GM21825 (cell line): ENCODE data around the gene CST4.
"Not testable (repeated sequence)": the region's sequence is repeated elsewhere in the genome, so short reads cannot be mapped to it uniquely, and the experiment has no call there.

Source experiments
- ATAC-seq: cut with Tn5 transposase; IDR thresholded peaks from one replicate; pipeline ENCODE4 v1.9.1; 2021; ENCODE audit warnings: mild to moderate bottlenecking, moderate library complexity; ENCODE audit not compliant: unreplicated experiment

Gene CST4, protein sequence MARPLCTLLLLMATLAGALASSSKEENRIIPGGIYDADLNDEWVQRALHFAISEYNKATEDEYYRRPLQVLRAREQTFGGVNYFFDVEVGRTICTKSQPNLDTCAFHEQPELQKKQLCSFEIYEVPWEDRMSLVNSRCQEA

DNA sequence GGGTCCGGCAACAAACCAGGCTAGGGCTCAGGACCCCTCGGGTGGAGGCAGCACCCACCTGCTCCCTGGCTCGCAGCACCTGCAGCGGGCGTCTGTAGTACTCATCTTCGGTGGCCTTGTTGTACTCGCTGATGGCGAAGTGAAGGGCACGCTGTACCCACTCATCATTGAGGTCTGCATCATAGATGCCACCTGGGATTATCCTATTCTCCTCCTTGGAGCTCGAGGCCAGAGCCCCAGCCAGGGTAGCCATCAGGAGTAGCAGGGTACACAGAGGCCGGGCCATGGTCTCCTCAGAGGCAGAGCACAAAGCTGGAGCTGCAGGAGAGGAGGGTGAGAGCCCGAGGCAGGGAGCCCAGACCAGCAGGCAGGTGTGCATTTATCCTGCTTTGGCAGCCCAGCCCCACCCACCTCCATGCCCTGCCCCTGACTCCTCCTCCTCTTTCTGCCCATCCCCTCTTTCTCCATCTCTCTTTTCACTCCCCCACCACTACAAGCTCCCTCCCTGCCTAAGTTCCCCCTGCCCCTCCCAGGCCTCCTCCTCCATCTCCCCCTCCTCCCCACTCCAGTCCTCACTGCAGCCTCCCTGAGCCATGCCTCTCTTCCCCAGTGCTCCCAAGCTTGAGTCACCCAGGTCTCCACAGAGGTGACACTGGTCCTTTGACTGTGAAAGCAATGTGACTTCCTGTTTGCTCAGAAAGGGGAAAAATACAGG lies at the start of gene CST4:
Gene CST4 (minus strand): TSS at position 355 of the 715 bp plus-strand sequence. CDS start 69 bp downstream, at position 286.
- not testable (repeated sequence) for ATAC-seq

DNA sequence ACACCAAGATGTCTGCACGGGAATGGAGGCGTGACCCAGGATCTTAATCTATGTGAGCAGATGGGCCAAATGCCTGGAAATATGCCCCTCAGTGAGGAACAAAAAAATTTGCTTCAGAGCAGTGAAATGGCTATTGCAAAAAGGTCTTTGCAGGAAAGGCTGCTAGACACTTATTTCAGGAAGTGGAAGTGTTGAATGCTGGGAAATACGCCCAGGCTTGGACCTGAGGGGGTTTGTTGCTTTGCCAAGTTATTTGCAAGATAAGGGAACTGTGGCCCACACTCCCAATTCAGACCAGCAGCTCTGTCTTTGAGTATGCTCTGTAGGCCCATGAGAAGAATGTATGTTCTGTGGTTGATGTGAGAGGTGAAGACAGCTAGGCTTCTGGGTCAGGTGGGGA lies 46.6 kb upstream of the CST4 start:
- ATAC-seq: not testable (repeated sequence)

DNA sequence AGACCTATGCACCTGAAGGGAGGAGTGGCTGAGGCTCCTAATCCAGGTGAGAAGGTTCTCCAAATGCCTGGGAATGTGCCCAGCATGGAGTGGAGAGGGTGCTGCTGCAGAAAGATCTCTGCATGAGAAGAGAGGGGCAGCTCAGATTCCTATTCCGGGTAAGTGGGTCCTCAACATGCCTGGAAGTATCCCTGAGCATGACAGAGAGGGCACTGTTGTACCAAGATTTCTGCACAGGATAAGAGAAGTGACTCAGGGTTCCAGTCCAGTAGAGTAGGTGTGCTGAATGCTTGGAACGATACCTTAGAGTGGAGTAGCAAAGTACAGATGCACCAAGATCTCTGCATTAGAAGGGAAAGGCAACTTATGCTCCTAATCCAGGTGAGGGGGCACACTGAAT lies 46.1 kb upstream of the CST4 start:
- not testable (repeated sequence) for ATAC-seq

DNA sequence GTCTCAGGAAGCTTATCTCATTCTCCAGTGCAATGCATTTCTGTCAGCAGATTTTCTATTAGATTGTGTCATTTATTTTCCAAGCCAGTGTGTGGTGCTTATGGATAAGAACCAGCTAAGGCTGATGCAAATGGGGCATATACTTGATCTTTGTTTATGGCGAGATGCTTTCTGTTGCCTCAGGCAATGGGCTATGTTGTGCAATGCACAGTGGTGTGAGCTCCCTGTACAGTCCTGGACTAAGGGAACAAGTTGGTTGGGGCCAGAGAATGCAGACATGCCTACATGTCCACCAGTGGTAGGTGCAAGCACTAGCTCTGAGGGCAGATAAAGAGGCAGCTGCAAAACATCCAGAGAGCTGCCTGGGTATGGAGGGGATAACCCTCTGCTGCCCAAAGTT lies 45.6 kb upstream of the CST4 start:
- ATAC-seq: not testable (repeated sequence)

DNA sequence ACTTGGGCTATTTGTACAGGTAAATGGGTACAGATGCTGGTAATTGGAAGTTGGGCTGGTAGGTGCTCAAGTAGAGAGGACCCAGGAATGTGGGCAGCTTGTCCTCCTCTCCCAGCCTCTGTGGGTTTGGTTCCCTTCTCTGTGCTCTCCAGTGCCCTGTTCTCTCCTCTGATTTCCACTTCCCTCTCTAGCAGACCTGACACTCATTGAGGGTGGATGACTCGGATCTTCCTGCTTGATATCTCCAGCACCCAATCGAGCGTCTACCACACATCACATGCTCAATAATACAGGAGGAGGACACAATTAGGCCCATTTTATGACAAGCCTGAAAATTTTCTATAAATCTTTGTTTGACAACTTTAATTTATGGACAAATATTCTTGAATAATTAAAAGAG lies 38.2 kb upstream of the CST4 start:
- ATAC-seq: no peak

DNA sequence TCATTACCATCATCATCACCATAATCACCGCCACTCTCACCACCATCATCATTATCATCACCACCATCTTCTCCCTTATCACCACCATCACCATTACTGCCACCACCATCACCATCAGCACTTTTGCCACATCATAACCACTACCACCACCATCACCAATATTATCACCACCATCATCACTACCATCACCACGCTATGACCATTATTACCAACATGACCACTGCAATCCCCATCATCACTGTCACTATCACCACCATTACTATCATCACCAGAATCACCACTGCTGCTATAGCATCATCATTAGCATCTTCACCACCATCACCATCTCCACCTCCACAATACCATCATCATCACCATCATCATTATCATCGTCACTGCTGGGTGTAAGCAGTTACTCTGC lies 36.3 kb upstream of the CST4 start:
- ATAC-seq: no peak

DNA sequence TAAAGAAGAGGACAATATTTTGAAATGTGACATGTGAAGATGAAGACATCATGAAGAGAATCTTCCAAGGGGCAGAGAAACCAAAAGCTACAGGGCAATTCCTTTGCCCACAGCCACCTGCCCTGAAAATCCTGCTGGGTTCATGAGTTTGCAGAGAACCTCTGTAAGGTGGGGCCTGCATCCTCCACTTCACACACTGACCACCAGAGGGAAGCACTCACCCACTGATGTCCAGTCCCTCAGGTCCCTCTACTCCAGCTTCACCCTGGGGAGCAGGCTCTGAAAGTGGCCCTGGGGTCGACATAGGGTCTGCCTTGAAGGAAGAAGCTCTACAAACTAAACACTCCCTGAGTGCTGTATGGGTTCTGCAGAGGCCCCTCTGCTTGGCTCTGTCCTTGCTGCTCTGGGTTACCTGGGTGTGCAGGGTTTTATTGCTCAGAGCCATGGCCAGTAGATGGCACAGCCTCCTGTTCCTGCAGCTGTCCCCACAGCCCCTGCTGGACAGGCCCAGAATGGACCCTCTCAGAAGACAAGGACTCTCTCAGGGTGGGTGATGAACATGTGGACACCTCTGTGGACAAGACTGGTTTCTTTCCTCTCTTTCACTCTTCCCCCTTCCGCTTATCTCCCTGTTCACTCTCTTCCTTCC lies 34.9 kb upstream of the CST4 start:
- not testable (repeated sequence) for ATAC-seq

DNA sequence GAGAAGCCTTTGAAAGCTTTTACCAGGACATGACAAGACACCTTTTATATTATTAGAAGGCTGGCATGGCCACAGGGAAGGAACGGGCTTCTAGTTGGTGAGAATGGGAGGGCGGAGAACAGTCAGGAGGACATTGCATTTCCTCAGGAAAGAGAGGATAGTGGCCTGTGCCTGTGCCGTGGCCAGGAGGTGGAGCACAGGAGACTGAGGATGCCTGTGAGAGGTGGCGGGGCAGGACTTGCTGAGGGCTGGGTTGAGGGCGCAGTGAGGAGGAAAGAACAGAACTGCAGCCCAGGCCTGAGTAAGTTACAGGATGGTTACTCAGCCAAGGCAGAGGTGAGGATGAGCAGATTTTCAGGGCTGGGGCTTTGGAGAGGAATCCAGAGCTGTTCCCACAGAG lies 34.0 kb upstream of the CST4 start:
- ATAC-seq: not testable (repeated sequence)

DNA sequence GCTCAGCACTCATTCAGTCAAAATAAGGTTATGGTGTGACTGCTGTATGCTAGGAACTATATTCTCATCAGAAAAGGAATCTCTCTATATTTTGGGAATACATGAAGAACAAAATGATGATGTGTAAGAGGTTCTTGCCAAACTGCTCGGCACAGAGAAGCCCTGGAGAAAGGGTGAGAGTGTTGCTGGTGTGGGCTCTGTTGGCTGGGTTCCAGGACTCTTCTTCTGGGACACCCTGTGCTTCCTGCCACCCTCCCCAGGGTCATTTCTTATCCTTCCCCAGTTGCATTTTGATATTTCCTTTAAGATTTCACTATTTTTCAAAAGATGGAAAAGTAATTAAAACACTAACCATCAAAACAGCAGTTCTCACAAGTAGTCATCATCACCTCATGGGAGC lies 33.1 kb upstream of the CST4 start:
- ATAC-seq: no peak

DNA sequence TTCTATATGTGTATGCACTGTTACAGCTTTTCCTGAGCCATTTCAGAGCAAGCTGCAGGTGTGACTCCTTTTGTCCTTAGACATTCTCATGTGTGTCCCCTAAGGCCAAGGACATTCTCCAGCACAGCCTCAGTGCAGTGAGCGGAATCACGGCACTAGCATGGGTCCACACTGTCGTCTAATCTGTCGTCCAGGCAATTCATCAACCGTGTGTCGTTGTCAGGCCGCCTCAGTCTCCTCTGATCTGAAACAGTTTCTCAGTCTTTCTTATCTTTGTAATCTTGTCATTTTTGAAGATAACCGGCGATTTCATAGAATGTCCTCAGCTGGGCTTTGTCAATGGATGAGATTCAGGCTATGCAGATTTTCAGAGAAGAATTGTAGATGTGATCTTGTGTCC lies 30.5 kb upstream of the CST4 start:
- not testable (repeated sequence) for ATAC-seq

DNA sequence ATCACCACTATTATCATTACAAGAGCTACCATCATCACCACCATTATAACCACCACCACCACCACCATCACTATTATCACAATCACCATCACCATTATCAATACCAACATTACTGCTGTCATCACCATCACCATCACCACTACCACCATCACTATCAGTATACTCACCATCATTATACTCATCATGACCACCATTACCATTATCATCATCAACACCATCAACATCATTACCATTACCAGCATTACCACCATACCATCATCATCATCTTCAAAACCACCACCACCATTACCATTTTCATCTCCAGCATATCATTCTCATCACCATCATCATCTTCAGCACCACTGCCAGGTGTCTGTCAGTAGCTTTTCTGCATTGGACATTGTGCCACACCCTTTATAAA lies 22.9 kb upstream of the CST4 start:
- not testable (repeated sequence) for ATAC-seq

DNA sequence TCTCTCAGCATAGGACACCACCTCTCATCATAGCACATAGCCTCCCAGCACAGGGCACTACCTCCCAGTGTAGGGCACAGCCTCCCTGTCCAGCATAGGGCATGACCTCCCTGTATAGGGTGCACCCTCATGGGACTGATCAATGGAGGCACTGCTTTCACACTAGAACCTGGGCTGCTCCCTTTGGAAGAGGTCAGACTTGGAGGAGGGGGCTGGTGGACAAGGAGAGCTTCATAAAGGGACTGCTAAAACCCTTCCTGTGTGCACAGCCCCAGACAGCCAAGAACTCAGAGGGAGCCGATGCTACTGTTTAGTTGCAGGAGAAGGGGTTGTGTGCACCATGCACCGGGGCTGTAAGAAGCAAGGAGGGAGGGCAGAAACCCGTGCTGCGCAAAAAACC lies 21.9 kb upstream of the CST4 start:
- ATAC-seq: no peak

DNA sequence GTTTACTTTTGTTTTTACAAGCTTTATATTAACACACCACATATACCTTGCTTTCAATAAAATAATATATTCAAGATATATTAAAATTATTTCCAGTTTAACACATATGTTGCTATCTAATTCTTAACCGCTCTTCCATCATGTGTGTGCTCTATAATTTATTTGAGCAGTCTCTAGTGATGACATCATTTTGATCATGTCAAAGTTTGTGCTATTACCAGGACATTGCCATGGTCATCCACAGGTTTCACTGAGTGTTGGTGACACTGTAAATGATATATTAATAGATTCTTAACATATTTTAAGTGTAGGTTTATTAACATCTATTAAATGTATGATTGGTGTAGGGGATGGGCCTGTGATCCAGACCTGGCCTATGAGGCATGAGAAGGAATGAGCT lies 17.1 kb upstream of the CST4 start:
- ATAC-seq: no peak

DNA sequence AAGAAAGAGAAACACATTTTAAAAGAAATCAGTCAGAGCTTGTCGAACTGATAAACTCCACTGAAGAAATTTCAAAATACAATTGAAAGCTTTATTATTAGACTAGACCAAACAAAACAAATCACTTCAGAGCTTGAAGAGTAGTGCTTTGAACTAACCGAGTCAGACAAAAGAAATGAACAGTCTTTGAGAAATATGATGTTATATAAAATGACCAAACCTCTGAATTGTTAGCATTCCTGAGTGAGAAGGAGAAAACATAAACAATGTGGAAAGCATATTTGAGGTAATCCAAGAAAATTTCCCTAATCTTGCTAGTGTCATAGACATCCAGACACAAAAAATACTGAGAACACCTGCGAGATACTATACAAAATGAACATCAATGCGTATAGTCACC lies 13.2 kb upstream of the CST4 start:
- no peak for ATAC-seq

DNA sequence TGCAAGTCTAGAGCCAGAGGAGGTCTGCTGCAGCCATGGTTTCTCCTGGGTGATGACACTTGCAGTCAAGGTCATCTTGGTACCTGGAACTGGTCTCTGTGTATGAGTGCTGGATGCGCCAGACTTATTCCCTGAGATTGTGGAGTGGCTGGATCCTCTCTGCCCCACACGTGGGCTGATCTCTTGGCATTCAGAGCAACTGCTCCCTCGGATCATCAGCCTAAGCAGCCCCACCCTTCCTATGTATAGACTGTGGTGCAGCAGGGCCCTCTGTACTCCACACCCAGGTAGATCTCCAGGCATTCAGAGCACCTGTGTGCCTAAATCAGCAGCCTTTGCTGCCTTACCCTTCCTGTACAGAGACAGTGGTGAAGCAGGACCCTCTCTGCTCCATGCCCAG lies 12.1 kb upstream of the CST4 start:
- ATAC-seq: no peak

DNA sequence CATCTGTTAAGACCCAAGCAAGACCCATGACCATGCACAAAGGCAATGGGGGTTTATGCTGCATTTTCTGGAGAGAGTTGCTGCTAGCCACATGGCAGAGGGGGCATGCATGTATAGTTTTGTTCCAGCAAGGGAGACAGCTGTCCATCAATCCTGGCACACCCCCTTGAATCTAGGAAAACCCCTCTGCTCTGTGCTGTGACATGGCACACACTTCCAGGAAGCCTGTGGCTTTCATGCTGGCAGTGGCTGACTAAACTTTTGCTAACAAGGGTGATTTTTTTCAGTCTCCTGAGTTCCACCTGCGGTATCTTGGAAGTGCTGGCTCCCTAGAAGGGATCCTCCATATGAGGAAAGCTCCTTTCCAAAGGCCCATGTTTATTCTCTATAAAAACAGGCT lies 9.1 kb upstream of the CST4 start:
- no peak for ATAC-seq

DNA sequence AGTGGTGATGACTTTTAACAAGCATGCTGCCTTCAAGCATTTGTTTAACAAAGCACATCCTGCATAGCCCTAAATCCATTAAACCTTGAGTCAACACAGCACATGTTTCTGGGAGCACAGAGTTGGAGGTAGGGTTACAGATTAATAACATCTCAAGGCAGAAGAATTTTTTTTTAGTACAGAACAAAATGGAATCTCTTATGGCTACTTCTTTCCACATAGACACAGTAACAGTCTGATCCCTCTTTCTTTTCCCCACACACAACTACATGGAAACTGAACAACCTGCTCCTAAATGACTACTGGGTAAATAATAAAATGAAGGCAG lies 6.2 kb upstream of the CST4 start:
- ATAC-seq: not testable (repeated sequence)

DNA sequence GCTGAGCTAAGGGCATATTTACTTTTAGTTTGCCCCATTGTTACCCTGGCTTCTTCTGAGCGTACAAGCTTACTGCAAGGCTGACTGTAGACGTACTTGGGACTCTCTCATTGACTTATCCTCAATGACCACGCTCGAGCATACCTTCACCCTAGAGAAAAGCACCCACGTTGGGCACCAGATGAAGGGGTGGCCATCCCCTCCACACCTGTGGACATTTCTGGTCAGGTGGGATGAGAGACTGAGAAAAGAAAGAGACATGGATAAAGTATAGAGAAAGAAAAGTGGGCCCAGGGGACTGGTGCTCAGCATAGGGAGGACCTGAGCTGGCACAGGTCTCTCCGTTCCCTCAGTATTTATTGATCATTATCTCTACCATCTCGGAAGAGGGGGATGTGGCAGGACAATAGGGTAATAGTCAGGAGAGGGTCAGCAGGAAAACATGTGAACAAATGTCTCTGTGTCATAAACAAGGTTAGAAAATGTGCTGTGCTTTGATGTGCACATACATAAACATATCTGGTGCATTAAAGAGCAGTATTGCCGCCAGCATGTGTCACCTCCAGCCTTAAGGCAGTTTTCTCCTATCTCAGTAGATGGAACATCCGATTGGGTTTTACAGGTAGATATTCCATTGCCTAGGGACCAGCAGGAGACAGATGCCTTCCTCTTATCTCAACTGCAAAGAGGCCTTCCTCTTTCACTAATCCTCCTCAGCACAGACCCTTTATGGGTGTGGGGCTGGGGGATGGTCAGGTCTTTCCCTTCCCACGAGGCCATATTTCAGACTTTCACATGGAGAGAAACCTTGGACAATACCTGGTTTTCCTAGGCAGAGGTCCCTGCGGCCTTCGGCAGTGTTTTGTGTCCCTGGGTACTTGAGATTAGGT lies 5.6 kb upstream of the CST4 start:
- not testable (repeated sequence) for ATAC-seq

DNA sequence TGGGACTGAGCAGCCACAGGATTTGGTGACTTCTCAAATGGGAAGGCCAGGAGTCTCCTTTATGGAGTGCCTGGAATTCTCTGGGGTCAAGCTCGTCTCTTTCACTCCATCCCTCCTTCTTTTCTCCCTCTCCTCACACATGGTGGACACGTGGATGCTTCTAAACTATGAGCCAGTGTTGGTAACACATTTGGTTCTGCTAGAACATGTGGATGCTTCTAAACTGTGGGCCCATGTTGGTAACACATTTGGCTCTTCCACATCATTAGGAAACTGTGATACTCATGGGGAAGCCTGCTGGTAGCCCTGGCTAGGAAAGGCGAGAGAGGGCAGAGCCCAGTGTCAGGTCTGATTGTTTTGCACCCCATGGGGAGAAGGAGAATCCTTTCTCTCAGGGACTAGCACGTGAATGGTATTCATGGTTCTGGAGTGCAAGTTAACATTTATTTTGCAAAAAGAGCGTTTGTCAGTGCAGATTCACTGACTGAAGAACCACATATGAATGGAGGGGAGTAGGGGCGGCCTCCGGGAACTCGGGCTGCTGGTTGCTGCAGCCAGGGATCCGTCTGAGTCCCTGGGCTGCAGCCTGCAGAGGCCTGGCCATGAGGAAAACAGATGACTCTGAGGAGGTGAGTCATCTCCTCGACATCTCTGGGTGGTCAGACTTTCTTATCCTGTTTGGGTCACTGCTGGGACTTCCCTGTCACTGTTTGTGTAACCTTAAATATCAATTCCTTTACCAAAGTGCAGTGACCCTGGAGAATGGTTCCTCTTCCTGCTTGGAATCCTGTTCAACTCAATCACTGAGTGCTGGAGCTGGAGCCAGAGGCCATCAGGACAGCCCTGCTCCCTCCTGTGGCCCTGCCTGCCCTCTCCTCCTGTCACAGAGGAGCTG lies 4.1 kb upstream of the CST4 start:
- not testable (repeated sequence) for ATAC-seq

DNA sequence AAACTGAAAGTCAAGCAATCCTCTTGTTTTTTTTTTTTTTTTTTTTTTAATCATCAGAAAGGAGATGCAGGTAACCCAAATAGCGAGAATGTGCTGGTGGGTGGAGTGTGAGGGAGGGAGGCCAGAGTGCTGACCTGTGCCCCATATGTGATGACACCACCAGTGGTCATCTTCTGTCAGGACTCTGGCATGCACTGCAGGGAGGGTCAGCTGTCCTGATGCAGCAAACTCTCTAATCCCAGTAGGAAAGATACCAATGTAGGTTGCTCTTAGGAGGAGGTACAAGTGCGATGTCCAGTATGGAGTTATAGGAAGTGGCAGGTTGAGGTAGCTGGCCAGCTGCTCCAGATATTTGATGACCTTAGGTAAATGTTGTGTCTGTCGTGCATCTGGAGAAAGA lies 2.8 kb upstream of the CST4 start:
- ATAC-seq: no peak
